ENCODE measurements around the gene FABP3. TPM values are rescaled to one million over a fixed set of nuclear protein-coding genes. Genes with fewer than 3 reads are reported as not detected.

Gene FABP3
- total and polyA plus RNA-seq, 2 of the 4 experiments (the other 2 are of a cell fraction), result 4.8 to 8.6 TPM

DNA sequence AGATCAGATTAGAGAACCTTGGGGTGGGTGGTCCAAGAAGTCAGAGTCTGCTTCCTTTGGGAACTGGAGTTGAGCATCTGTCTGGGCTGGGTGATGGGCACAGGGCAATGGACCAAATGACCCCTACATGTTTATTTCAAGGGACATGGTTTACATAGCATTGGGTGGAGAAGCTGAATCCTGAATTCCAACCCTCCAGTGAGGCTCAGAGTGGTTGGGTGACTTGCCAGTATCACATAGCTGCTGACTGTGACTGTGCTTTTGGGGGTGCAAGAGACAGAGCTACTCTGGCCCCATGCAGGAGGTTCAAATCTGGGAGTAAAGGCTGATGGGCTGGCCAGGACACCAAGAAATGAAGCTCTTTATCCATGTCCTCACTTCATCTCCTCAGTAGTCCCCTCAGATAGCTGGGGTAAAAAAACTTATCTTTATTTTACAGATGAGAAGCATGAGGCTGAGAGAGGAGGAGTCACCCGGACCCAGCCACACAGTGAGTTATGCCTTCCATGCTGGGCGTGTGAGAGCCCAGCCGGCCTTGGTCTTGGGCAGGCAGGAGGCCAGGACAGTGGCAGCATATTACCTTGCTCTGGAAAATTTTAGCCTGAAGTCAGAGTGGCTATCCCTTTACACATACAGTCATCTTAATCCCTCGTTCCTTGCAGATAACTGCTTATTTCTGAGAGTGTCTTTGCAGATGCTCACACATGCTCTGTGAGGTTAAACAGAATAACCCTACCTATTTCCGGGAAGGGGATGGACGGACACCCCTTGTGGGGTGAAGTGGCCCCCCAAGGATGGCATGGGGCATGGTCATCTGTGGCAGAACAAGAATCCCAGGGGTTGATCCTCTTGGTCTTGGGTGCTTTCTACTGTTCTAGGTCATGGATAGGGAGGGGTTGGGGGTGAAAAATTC, 37.3 kb upstream of the FABP3 start:
- intact Hi-C loops (cut with micrococcal nuclease), result no loop called here
- Histone ChIP-seq H3K27ac (ENCODE audit: insufficient read depth, low read length) (peak overlapping the region; percentile 72), H3K14ac (replicated peaks; ENCODE audit: low read depth, low read length) (peak overlapping the region; percentile 76), H4K8ac (ENCODE audit: low read depth in 2 of 2, low read length in 2 of 2) (peak overlapping the region; percentile 28 to 88; a peak in 3 of 4 replicates), H2BK5ac (ENCODE audit: low read depth, low read length, poor library complexity, severe bottlenecking) (peak overlapping the region; percentile 81), H3K18ac (ENCODE audit: low read depth, low read length) (peak overlapping the region; percentile 62), H3K4ac (ENCODE audit: low read depth, low read length) (peak overlapping the region; percentile 94), H2BK120ac (ENCODE audit: low read depth, low read length) (peak overlapping the region; percentile 94), H3K4me3 (ENCODE audit: insufficient read depth, low read depth, low read length) (no peak overlapping the region), H3K4me1 (ENCODE audit: control insufficient read depth, insufficient read depth, low read length) (peaks cover 39% of the 10 kb centered on the region), H2AK5ac (ENCODE audit: low read depth, low read length) (peak overlapping the region; percentile 65), H3K9me1 (ENCODE audit: insufficient read depth, low read length) (peaks cover 41% of the 10 kb centered on the region), H2AFZ (replicated peaks; ENCODE audit: low read length, poor library complexity) (peak overlapping the region; percentile 67), H4K20me1 (ENCODE audit: insufficient read depth, low read length) (peaks cover 9% of the 10 kb centered on the region), H3K23ac (ENCODE audit: low read depth, low read length) (peak overlapping the region; percentile 94), H3K79me1 (ENCODE audit: low read depth in 1 of 2, low read length in 2 of 2) (peaks cover 0 to 26% of the 10 kb centered on the region in 2 experiments; a peak in 2 of 4 replicates), H4K5ac (ENCODE audit: low read depth, low read length) (peak overlapping the region; percentile 58), H2AK9ac (replicated peaks; ENCODE audit: low read depth, low read length, poor library complexity) (peak overlapping the region; percentile 81), H3K56ac (ENCODE audit: extremely low read depth, insufficient read depth, low read length) (peak overlapping the region; percentile 78; the same call in 1 of the 2 replicates), H4K91ac (ENCODE audit: insufficient read depth, low read depth, low read length) (peak overlapping the region; percentile 81), H3K4me2 (ENCODE audit: low read depth, low read length) (peak overlapping the region; percentile 35), H3K36me3 (ENCODE audit: control insufficient read depth, insufficient read depth, low read length) (no peaks in the 10 kb centered on the region), H3K9me3 (ENCODE audit: control insufficient read depth, insufficient read depth, low read length) (no peaks in the 10 kb centered on the region), H2BK15ac (ENCODE audit: low read depth, low read length) (peak overlapping the region; percentile 62; the same call in 2 of the 3 replicates), H3K27me3 (ENCODE audit: control insufficient read depth, insufficient read depth, low read length) (no peaks in the 10 kb centered on the region), H2BK20ac (ENCODE audit: low read depth, low read length) (peak overlapping the region; percentile 94), H3K9ac (ENCODE audit: low read depth, low read length) (peak overlapping the region; percentile 20)
- dilution Hi-C loops (cut with HindIII; ENCODE audit: low sequenced_read_pairs, unreplicated experiment), result no loop called here
- ChIA-PET POLR2A (ENCODE audit: unreplicated experiment) (no interaction called here), CTCF (interaction anchor here (0.8 to 3.3 kb wide), 2 partner anchors 12 to 16 kb away, joined by 4 to 13 read pairs; no protein-coding TSS in a partner anchor)
- no TSS peak for BruUV-seq (replicated peaks)
- ATAC-seq (ENCODE audit: low read depth) (peak; percentile 48), DNase-seq (peak; percentile 39)
- TF ChIP-seq CHD1 (IDR thresholded peaks at IDR 0.05; ENCODE audit: low read depth, low read length) (no peak), BHLHE40 (IDR thresholded peaks at IDR 0.05; ENCODE audit: low read depth, low read length) (no peak), MAZ (IDR thresholded peaks at IDR 0.05; ENCODE audit: borderline replicate concordance, low read depth, low read length) (no peak), RFX5 (IDR thresholded peaks at IDR 0.05; ENCODE audit: low read depth, low read length) (no peak), MXI1 (IDR thresholded peaks at IDR 0.05; ENCODE audit: borderline replicate concordance, low read depth, low read length) (0 out of 2 replicates have a peak, but pooled peaks have one; percentile 19)
- 67% methylated on average over 3 of the region's 6 CpGs; no CpG with 5 or more reads in 1 of the 2 experiments for WGBS, 2 experiments (ENCODE audit: extremely low coverage in 2 of 2, insufficient read length in 1 of 2)
- in situ Hi-C loops (cut with MboI; ENCODE audit: low sequenced_read_pairs), result no loop called here

Measured in IMR-90 (cell line).